Measurements from ENCODE around the gene RETREG1.

GRCh38 chr5:16585041-16585667 is 31.6 kb downstream of the RETREG1 start:
- TF ChIP-seq POLR2A (IDR thresholded peaks at IDR 0.05) (no peak), POLR2AphosphoS5 (IDR thresholded peaks at IDR 0.05) (no peak)
- TF ChIP-seq, protein P1, sequence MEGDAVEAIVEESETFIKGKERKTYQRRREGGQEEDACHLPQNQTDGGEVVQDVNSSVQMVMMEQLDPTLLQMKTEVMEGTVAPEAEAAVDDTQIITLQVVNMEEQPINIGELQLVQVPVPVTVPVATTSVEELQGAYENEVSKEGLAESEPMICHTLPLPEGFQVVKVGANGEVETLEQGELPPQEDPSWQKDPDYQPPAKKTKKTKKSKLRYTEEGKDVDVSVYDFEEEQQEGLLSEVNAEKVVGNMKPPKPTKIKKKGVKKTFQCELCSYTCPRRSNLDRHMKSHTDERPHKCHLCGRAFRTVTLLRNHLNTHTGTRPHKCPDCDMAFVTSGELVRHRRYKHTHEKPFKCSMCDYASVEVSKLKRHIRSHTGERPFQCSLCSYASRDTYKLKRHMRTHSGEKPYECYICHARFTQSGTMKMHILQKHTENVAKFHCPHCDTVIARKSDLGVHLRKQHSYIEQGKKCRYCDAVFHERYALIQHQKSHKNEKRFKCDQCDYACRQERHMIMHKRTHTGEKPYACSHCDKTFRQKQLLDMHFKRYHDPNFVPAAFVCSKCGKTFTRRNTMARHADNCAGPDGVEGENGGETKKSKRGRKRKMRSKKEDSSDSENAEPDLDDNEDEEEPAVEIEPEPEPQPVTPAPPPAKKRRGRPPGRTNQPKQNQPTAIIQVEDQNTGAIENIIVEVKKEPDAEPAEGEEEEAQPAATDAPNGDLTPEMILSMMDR (IDR thresholded peaks at IDR 0.05), result peak in 3 of 6 experiments; percentile 7 to 21 (median 9)
